NCI-H82 treated with DMSO at 0.1 percent for 48 hours (cell line): ENCODE results near the gene BCAR1.
"Not testable (repeated sequence)": the region's sequence is repeated elsewhere in the genome, so short reads cannot be mapped to it uniquely, and the experiment has no call there.

ENCODE experiments used
- DNase-seq: peaks from one replicate; lab custom pipeline; 2025; ENCODE audit not compliant: unreplicated experiment; lab: John Stamatoyannopoulos, UW

The BCAR1 gene

DNA sequence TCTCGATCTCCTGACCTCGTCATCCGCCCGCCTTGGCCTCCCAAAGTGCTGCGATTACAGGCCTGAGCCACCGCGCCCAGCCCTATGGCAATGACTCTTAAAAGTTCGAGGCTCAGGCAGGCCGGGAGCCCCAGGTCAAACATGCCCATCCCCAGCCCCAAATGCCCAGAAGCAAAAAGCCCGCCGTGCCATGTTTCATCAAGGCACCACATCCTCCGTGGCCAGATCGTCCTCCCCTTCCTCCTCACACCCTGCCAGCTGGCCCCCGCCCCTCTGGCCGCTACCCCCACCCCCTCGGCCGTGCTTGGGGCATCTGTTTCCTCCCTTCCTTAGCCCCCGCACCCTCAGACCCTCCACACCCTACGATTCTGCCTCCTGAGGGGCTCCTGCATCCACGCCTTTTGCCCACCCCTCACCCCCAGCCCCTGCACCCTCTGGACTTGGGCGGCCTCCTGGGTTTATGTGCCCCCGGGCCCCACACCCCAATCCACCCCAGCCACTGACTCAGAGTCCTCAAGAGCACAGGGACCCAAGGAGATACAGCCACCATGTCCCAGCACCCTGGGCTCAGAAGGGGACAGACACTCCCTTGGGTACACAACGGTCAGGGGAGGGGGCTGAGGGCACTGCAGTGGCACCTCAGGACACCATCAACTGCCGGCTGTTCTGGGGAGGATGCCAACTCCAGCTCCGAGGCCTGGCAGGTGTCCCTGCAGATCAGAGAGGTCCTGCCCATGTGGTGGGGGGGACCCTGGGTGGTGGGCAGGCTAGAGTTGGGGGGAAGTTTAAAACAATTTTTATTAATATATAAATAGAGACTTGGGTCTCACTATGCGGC is 25.5 kb downstream of the BCAR1 start:
- DNase-seq: no peak

DNA sequence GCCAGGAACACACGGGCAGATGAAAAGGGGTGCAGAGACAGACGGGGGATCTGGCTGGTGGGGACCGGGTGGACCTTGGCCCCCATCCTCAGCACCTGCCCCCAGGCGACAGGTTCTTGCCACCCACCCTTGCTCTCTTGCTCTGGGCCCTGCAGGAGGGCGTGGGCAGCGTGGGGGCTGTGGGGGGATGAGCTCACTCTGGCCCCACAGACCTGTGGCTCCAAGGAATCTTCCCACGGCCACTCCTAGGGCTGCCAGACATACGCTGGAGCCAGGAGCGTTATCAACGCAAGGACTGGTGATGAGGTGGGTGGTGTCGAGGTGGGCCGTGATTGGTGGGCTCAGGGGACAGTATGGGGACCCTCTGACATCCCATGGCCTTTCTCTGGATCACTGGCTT is 26.3 kb downstream of the BCAR1 start:
- no peak for DNase-seq

DNA sequence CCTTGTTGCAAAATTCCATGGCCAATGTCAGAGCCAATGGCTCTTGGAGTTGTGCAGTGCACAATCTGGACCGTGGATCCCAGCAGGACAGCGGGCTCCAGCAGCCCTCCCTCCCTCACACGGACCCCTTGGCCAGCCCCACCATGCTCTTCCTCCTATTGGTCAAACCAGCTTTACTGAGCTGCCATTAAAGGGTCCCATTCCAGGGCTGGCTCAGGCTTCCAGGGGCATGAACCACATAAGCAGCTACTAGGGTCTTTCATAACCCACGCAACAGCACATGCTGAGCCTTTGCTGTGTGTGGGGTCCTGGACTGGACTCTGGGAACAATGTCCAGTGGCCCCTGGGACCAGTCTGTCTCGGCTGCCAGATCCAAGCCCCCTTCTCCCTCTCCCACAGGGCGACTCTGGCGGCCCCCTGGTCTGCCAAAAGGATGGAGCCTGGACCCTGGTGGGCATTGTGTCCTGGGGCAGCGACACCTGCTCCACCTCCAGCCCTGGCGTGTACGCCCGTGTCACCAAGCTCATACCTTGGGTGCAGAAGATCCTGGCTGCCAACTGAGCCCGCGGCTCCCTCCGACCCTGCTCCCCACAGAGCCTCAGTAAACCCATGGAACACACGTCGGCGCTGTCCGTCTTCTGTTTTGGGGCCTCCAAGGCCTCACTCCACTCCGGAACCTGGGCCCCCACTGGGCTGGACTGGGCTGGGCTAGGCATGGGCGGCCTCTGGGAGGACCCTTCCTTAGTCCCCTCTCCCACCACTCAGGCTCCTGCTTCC is 26.9 kb downstream of the BCAR1 start:
- no peak for DNase-seq

- not testable (repeated sequence) for DNase-seq
These were observed 28.3 kb downstream of the BCAR1 start for GRCh38 chr16:75223129-75223528.

GRCh38 chr16:75222271-75222783 is 29.1 kb downstream of the BCAR1 start:
- no peak for DNase-seq

GRCh38 chr16:75219838-75220237 is 31.6 kb downstream of the BCAR1 start:
- DNase-seq: no peak

- DNase-seq: no peak
These were observed 32.3 kb downstream of the BCAR1 start for GRCh38 chr16:75219088-75219487.

- DNase-seq: no peak
These were observed 33.0 kb downstream of the BCAR1 start, which contains the start of gene CTRB1 for GRCh38 chr16:75218256-75219076. Gene CTRB1, plus strand, starts transcription at chr16:75218988. Its CDS starts 20 bp downstream, at chr16:75219008.

GRCh38 chr16:75217389-75217851 is 34.0 kb downstream of the BCAR1 start:
- DNase-seq: no peak

- DNase-seq: no peak
These were observed 34.8 kb downstream of the BCAR1 start for GRCh38 chr16:75216576-75216975.

DNA sequence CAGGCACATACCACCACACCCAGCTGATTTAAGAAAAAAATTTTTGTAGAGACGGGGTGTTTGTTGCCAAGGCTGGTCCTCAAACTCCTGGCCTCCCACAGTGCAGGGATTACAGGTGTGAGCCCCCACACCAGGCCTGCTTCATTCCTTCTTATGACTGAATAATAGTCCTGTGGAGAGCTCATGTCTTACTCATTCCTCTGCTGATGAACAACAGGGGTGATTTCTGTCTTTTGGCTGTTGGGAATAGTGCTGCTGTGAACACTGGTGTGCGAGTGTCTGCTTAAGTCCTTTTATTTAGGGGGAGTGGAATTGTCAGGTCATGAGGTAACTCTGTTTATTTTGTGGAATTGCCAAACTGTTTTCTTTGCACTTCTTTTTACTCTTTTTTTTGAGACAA is 35.3 kb downstream of the BCAR1 start:
- DNase-seq: no peak

GRCh38 chr16:75211286-75211685 is 40.1 kb downstream of the BCAR1 start:
- not testable (repeated sequence) for DNase-seq

DNA sequence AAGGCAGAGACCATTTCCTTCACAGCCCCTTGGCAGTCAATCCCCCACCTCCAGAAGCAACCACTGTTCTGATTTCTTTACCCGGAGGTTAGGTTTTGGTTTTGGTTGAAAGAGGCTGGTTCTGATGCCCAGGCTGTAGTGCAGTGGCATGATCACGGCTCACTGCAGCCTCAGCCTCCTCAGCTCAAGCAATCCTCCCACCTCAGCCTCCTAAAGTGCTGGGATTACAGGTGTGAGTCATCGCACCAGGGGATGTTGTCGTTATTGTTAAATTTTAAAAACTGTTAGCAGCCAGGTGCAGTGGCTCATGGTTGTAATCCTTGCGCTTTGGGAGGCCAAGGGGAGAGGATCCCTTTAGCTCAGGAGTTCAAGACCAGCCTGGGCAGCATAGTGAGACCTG is 41.5 kb downstream of the BCAR1 start:
- no peak for DNase-seq

DNA sequence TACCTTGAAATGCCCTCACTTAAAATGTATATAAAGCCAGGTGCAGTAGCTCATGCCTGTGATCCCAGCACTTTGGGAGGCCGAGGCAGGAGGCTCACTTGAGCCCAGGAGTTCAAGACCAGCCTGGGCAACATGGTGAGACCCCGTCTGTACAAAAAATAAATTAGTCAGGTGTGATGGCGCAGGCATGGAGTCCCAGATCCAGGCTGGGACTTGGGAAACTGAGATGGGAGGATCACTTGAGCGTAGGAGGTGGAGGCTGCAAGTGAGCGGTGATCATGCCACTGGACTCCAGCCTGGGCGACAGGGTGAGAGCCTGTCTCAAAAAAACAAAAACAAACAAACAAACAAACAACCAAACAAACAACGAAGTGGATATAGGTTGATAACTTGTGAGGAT is 41.9 kb downstream of the BCAR1 start:
- DNase-seq: not testable (repeated sequence)

- DNase-seq: no peak
These were observed 42.4 kb downstream of the BCAR1 start for GRCh38 chr16:75208861-75209505.

DNA sequence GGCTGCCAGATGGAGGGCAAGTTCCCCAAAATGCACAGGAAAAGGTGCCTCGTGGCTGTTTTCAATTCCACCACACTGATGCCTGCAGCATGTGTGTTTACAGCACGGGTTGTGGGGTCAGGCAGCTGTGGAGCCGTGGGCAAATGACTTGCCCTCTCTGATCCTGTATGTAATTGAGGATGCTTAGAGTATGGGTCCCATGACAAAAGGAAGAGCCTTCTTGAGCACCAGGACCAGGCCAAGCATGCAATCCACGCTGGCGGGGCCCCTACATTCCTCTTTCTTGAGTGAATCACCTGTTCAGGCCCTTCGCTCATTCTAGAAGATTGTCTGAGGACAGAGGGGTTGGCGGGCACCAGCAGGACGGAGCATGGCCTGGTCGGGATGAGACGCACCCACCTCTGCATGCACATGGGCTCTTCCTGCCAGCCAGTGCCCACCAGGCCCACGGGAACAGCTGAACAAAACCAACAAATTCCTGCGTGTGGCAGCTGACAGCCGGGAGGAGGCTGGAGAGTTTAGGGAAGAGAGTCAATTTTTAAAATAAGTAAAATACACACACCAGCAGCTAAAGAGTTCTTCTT is 43.1 kb downstream of the BCAR1 start:
- DNase-seq: no peak

DNA sequence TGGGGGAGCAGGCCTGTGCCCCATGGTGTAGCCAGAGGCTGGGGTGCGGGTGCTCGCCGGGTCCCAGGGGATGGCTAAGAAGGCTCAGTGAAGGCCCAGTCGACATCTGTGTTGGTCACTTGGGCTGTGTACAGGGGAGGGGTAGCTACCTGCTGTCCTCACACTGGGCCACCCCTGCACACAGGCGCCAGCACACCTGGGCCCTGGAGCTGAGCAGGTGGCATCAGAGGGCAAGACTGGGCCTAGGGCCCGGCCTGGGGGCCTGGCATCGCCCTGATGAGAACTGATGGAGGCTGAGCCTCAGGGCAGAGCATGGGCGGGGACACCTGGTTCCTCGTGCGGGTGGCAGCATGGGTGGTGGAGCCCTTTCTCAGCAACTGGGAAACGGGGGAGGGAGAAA is 43.6 kb downstream of the BCAR1 start:
- no peak for DNase-seq

DNA sequence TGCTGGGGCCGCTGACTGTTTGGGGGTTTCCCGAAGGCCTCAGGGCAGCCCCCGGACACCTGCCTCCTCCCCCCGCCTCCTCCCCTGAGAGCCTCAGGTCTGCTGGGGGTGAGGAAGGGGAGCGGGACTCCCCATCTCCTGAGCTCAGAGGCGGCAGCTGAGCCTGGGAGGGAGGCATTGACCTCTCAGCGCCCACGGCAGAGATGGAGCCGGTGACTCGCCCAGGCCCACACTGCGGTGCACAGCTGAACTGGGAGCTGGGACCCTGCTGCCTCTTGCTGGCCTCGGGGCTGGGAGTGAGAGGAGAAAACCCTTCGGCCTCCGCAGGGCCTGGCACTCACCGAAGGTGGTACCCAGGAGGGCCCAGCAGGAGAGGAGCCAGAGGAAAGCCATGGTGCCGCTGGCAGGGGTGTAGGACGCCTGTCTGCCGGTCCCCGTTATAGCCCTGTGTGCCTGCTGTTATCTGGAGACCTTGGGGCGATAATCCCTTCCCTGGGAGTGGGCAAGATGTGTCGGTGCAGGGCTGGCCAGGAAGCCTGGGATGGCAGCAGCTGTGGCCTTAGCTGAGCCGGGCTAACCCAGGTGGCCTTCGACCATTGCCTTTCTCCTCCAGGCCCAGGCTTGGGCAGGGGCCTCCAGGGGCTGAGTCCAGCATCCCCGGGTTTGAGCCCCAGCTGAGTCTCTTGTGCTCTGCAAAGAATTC is 44.5 kb downstream of the BCAR1 start, which contains the start of gene CTRB2:
Gene CTRB2 (minus strand): TSS at position 413 of the 703 bp plus-strand sequence. CDS start 20 bp downstream, at position 393.
- DNase-seq: no peak
